ENCODE results near the gene UNG.

The UNG gene

GRCh38 chr12:109112720-109113465 is 15.5 kb downstream of the UNG start:
- H3K9ac ChIP-seq = no peak overlapping the region
- TF ChIP-seq Cebpa-rat (IDR thresholded peaks at IDR 0.05) = no peak
- H3K27ac ChIP-seq = no peak overlapping the region
- no peaks in the 10 kb centered on the region for H3K27me3 ChIP-seq
- H3K4me2 ChIP-seq = no peak overlapping the region
- H3K4me3 ChIP-seq = no peak overlapping the region
- H3K36me3 ChIP-seq = peaks cover 3 to 36% (median 25%) of the 10 kb centered on the region in 11 experiments; a peak in 19 of 22 replicates
- H4K20me1 ChIP-seq = peaks cover 0 to 4% (median 0%) of the 10 kb centered on the region in 11 experiments; a peak in 2 of 22 replicates
- H3K4me1 ChIP-seq = peaks cover 11 to 39% (median 33%) of the 10 kb centered on the region in 10 experiments
- H3K9me3 ChIP-seq (replicated peaks in 1 of 11) = no peaks in the 10 kb centered on the region

DNA sequence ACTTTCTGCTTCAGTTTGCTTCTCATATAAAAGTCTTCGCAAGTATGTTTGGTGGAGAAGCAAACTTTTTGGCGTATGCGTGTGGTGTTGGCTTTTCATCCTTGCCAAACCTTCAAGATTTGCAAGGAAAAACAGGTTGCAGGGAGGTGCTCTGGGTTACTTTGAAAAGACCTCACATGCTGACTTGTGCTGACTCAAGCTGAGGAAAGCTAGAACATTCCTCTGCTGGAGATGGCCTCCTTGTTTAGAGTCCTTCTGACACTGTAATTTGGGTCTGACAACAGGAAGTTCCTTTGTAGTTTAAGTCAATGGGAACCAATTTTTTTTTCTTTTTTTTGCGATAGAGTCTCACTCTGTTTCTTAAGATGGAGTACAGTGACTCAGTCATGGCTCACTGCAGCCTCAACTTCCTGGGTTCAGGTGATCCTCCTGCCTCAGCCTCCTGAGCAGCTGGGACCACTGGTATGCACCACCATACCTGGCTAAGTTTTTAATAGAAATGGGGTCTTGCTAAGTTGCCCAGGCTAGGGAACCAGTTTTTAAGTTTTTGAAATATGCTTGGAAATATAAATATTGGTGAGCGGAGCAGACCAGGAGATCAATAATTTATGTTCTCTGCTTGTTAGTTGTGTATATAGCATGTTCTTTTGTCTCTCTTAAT is 16.4 kb downstream of the UNG start:
- no peaks in the 10 kb centered on the region for H3K27me3 ChIP-seq
- H3K36me3 ChIP-seq = peaks cover 0 to 27% (median 16%) of the 10 kb centered on the region in 11 experiments; a peak in 18 of 22 replicates
- H3K4me2 ChIP-seq = no peak overlapping the region
- H3K4me1 ChIP-seq = peaks cover 11 to 39% (median 33%) of the 10 kb centered on the region in 10 experiments
- peaks cover 0 to under 1% (median 0%) of the 10 kb centered on the region in 11 experiments; a peak in 2 of 22 replicates for H4K20me1 ChIP-seq
- H3K4me3 ChIP-seq = no peak overlapping the region
- H3K27ac ChIP-seq = no peak overlapping the region
- no peak overlapping the region for H3K9ac ChIP-seq
- TF ChIP-seq Cebpa-rat (IDR thresholded peaks at IDR 0.05) = no peak
- no peaks in the 10 kb centered on the region for H3K9me3 ChIP-seq (replicated peaks in 1 of 11)

- Histone ChIP-seq H3K4me2 (no peak overlapping the region), H3K4me1 (peaks cover 11 to 39% (median 33%) of the 10 kb centered on the region in 10 experiments), H3K27me3 (no peaks in the 10 kb centered on the region), H3K36me3 (peaks cover 0 to 18% (median 9%) of the 10 kb centered on the region in 11 experiments; a peak in 11 of 22 replicates), H4K20me1 (no peaks in the 10 kb centered on the region; a peak in 2 of 22 replicates), H3K9ac (no peak overlapping the region), H3K4me3 (no peak overlapping the region), H3K9me3 (replicated peaks in 1 of 11) (no peaks in the 10 kb centered on the region), H3K27ac (no peak overlapping the region)
- no peak for TF ChIP-seq Cebpa-rat (IDR thresholded peaks at IDR 0.05)
These were observed 17.2 kb downstream of the UNG start for GRCh38 chr12:109114644-109115043.

GRCh38 chr12:109115404-109115757 is 18.0 kb downstream of the UNG start:
- no peaks in the 10 kb centered on the region for H3K27me3 ChIP-seq
- no peaks in the 10 kb centered on the region; a peak in 2 of 22 replicates for H4K20me1 ChIP-seq
- H3K4me3 ChIP-seq = no peak overlapping the region
- H3K4me1 ChIP-seq = peaks cover 11 to 39% (median 33%) of the 10 kb centered on the region in 10 experiments
- peaks cover 0 to 11% (median 3%) of the 10 kb centered on the region in 11 experiments; a peak in 5 of 22 replicates for H3K36me3 ChIP-seq
- no peak for TF ChIP-seq Cebpa-rat (IDR thresholded peaks at IDR 0.05)
- H3K27ac ChIP-seq = peak overlapping the region in 6 of 11 experiments; percentile 23 to 67 (median 52); a peak in 10 of 22 replicates
- peak overlapping the region; percentile 43 to 85 (median 68) for H3K4me2 ChIP-seq
- H3K9me3 ChIP-seq (replicated peaks in 1 of 11) = no peaks in the 10 kb centered on the region
- 0 out of 22 replicates have a peak overlapping the region, but pooled peaks of 2 of the 11 experiments have one; percentile 11 to 62 for H3K9ac ChIP-seq

DNA sequence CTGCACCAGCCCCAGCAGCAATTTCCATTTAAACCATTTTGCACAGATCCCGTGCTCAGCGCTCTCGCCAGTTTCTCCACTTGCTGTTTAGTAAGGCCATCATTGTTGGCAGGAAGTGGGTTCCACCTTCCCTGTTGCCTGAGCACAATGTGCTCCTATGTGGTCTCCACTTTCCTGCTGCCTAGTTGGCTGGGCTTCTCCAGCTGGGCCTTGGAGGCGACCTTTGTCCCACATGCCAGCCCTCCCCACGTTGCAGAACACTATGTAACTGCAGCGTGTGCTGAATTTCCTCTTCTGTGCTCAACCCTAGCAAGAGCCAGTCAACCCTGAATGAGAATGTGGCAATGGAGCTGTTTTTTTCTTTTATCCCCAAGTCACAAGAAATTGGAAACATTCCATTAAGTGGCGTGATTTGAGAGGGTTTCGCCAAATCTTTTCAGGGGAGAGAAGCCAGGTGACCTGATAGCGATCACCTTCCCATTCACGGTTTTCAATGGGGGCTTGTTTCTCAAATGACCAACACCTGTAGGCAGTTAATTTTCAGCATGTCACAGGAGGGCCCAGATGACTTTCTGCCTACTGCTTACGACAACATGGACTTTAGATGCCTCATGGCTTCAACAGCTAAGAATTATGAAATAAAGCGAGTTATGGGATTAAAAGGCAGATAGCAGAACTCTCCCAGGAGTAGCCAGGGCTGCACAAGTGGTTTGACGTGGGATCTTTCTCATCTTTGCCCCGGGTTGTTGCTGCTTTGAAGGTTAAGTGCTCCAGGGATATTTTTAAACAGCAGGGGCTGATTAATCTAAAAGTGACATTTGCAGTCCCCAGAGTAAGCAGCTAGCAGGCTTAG is 18.6 kb downstream of the UNG start, which contains the start of gene ACACB:
Gene ACACB (plus strand): TSS at position 830 of the 853 bp plus-strand sequence. CDS start 22,819 bp downstream, outside the sequence.
- Histone ChIP-seq H3K4me1 (peaks cover 11 to 36% (median 31%) of the 10 kb centered on the region in 10 experiments), H3K9ac (peak within 1 kb of the TSS in 6 of 11 experiments; percentile 13 to 62 (median 33); a peak in 9 of 22 replicates), H3K27ac (peak within 1 kb of the TSS in 8 of 11 experiments; percentile 23 to 67 (median 57); a peak in 16 of 22 replicates), H3K27me3 (no peaks in the 10 kb centered on the region), H3K36me3 (peaks cover 0 to 5% (median 0%) of the 10 kb centered on the region in 11 experiments; a peak in 4 of 22 replicates), H3K4me2 (peak within 1 kb of the TSS; percentile 43 to 85 (median 68)), H3K4me3 (no peak within 1 kb of the TSS), H4K20me1 (no peaks in the 10 kb centered on the region; a peak in 2 of 22 replicates), H3K9me3 (replicated peaks in 1 of 11) (no peaks in the 10 kb centered on the region)
- peak in 7 of 11 experiments; percentile 9 to 73 (median 42); a peak in 7 of 22 replicates for TF ChIP-seq Cebpa-rat (IDR thresholded peaks at IDR 0.05)

DNA sequence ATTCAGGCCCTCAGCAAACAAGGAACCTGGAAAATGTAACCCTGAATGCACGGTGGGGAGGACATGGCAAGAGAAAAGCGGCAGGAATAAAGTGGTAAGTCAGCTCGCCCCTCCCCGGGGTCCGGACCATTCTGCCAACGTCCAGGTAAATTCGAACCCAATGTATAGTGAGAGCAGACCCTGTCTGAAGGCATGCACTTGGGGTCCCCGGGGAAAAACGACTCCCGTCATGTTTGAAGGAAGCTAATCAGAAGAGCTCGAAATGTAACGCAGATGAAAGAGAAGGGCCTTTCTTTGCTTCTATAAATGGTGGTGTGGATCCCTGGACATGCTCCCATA is 19.2 kb downstream of the UNG start:
- peak overlapping the region in 8 of 11 experiments; percentile 16 to 67 (median 57); a peak in 16 of 22 replicates for H3K27ac ChIP-seq

DNA sequence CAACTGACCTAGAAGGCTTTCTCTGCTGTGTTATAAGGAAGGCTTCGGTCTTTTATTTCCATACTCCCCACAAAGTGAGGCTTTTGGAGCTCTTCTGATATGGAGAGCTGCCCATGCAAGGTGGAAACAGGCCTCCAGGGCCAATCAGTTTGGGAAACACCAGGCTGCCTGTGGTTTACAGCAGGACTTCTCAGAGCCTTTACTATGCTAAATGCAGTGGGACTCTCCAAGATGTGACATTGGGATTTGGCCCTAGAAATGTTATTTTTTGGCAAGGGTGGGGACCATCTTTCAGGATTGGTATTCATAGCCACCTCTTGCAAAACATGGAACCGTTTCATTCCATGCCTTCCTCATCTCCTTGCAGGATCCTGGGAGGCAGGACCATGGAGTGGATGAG is 22.7 kb downstream of the UNG start:
- Histone ChIP-seq H3K36me3 (no peaks in the 10 kb centered on the region), H4K20me1 (no peaks in the 10 kb centered on the region), H3K9me3 (replicated peaks in 1 of 11) (no peaks in the 10 kb centered on the region), H3K9ac (no peak overlapping the region), H3K4me3 (no peak overlapping the region), H3K27me3 (no peaks in the 10 kb centered on the region), H3K4me1 (peaks cover 11 to 31% (median 23%) of the 10 kb centered on the region in 10 experiments), H3K27ac (no peak overlapping the region), H3K4me2 (no peak overlapping the region)
- no peak for TF ChIP-seq Cebpa-rat (IDR thresholded peaks at IDR 0.05)

More for the DNA sequence above, 19.2 kb downstream of the UNG start:
- H3K36me3 ChIP-seq = no peaks in the 10 kb centered on the region; a peak in 1 of 22 replicates
- no peak for TF ChIP-seq Cebpa-rat (IDR thresholded peaks at IDR 0.05)
- peak overlapping the region in 6 of 11 experiments; percentile 13 to 62 (median 33); a peak in 9 of 22 replicates for H3K9ac ChIP-seq
- H3K27me3 ChIP-seq = no peaks in the 10 kb centered on the region
- H4K20me1 ChIP-seq = no peaks in the 10 kb centered on the region; a peak in 1 of 22 replicates
- H3K9me3 ChIP-seq (replicated peaks in 1 of 11) = no peaks in the 10 kb centered on the region
- peaks cover 11 to 30% (median 25%) of the 10 kb centered on the region in 10 experiments for H3K4me1 ChIP-seq
- H3K4me2 ChIP-seq = peak overlapping the region; percentile 43 to 85 (median 68)
- H3K4me3 ChIP-seq = no peak overlapping the region

DNA sequence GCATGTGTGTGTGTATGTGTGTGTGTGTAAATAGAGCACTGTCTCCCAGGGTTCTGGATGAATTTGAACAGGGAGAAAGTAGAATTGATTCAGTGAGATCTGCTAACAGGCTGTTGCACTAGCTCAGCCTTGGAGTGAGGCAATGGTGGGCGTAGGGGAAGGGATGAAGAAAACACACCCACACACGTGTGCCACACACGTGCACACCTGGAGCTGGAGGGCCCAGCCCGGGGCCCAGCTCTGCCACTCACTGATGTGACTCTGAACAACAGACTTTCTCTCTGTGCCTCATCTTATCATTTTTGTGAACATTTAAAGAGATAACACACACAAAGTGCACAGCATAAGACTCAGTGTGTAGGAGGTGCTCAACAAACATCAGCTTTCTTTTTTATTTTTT is 23.2 kb downstream of the UNG start:
- no peak overlapping the region for H3K9ac ChIP-seq
- H4K20me1 ChIP-seq = no peaks in the 10 kb centered on the region
- peaks cover 9 to 26% (median 20%) of the 10 kb centered on the region in 10 experiments for H3K4me1 ChIP-seq
- TF ChIP-seq Cebpa-rat (IDR thresholded peaks at IDR 0.05) = no peak
- H3K27ac ChIP-seq = no peak overlapping the region
- H3K9me3 ChIP-seq (replicated peaks in 1 of 11) = no peaks in the 10 kb centered on the region
- no peaks in the 10 kb centered on the region for H3K36me3 ChIP-seq
- no peak overlapping the region for H3K4me2 ChIP-seq
- H3K27me3 ChIP-seq = no peaks in the 10 kb centered on the region
- H3K4me3 ChIP-seq = no peak overlapping the region
